ENCODE measurements around the gene CCDC9B.
A peak's percentile ranks its signal among the peaks of the same experiment; 100 is the strongest.

The CCDC9B gene

GRCh38 chr15:40286794-40287193 lies 53.9 kb downstream of the CCDC9B start:
- no peak for DNase-seq

GRCh38 chr15:40286061-40286532 lies 54.6 kb downstream of the CCDC9B start:
- DNase-seq, result no peak

- no peak for DNase-seq
Observed at GRCh38 chr15:40285554-40286011, 55.2 kb downstream of the CCDC9B start.

GRCh38 chr15:40285151-40285550 lies 55.6 kb downstream of the CCDC9B start:
- no peak for DNase-seq

- DNase-seq, result no peak
Observed at GRCh38 chr15:40283615-40284300, 57.0 kb downstream of the CCDC9B start.

GRCh38 chr15:40282869-40283614 lies 57.7 kb downstream of the CCDC9B start, which contains the start of gene ANKRD63:
Gene ANKRD63 (minus strand): TSS chr15:40283064. CDS start chr15:40282586, 478 bp downstream.
- DNase-seq, result peak; percentile 29

- DNase-seq, result peak; percentile 59
Observed at GRCh38 chr15:40282147-40282868, 58.4 kb downstream of the CCDC9B start.

- DNase-seq, result no peak
Observed at GRCh38 chr15:40281801-40282146, 59.0 kb downstream of the CCDC9B start.
